Activated gamma-delta T cell treated with Interleukin-2 at 50 U/mL for 16 hours (primary cell): ENCODE results near the gene LRRK2.
"Not testable (repeated sequence)": the region's sequence is repeated elsewhere in the genome, so short reads cannot be mapped to it uniquely, and the experiment has no call there.

Experiments
- DNase-seq: peaks from one replicate; pipeline ENCODE4 v3.0.0-alpha.2; 2020

LRRK2 gene

DNA sequence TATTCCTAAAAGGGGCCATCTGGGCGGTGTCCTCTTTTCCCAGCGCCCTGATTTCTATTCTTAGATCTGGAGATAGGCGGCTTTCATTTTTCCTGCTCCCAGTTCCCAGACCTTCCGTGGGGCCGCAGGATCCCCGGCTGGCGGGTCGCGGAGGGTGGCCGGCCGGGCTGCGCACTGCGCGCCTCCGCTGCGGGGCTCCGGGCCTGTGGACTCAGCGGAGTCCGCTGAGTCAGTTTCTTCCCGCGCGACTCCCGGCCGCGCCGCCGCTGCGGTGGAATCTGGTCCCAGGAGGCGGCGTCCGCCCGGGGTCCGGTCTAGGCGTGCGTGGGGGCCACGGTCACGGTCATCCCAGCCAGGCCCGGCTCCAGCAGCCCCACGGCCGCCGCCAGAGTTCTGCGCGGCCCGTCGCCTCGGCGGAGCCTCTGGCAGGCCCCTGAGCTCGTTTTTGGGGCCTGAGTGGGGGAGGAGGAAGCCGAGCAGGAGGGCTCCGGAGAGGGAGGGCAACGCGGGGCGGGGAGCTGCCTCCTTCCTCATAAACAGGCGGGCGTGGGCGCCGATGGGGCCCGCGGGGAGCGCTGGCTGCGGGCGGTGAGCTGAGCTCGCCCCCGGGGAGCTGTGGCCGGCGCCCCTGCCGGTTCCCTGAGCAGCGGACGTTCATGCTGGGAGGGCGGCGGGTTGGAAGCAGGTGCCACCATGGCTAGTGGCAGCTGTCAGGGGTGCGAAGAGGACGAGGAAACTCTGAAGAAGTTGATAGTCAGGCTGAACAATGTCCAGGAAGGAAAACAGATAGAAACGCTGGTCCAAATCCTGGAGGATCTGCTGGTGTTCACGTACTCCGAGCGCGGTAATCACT is at the start of gene LRRK2:
TSS of gene LRRK2 (plus strand) at position 559 of the 853 bp plus-strand sequence. CDS start at position 694, 135 bp downstream.
- peak; percentile 41 for DNase-seq

DNA sequence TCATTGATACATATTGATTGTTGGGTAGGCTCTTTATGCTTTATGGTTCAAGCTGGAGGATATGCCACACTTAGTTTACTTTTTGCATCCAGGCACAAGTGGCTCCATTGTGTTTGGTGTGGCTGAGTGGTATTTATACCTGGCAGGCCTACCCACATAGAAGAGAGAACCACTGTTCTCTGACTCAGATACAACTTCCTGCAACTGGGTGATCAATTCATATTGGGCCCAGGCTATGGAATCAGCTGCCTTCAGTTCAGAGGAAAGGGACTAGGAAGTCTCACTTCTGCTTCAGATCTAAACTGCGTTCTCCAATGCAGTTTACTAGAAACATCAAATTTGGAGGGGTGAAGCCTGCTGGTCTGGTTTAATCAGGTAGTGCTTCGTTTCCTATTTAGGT is 49.8 kb upstream of the LRRK2 start:
- no peak for DNase-seq

DNA sequence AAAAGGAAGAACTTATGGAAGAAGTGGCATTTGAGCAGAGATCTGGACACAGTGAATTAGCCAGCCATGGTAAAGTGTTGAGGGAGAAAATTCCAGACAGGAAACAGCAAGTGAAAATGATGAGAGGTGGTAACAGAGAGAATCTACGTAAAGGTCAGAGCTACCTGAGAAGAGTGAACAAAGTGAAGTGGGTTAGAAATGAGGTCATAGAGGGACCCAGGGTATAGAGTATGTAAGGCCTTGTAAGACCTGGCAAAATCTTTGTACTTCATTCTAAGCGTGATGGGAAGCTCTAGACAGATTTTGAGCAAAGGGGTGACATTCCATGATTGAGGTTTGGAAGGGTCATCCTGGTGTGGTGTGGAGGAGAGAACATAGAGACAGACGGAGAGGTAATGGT is 49.3 kb upstream of the LRRK2 start:
- no peak for DNase-seq

DNA sequence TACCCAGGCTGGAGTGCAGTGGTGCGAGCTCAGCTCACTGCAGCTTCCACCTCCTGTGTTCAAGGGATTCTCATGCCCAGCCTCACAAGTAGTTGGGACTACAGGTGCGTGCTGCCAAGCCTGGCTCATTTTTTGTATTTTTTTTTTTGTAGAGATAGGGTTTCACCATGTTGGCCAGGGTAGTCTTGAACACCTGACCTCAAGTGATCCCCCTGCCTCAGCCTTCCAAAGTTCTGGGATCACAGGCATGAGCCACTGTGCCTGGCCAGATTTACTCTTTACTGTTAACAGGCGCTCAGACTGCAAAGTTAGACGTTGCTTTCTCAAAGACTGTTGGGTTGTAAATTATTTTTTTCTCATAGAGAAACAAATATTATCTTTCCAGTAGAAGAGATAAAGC is 46.1 kb upstream of the LRRK2 start:
- no peak for DNase-seq

DNA sequence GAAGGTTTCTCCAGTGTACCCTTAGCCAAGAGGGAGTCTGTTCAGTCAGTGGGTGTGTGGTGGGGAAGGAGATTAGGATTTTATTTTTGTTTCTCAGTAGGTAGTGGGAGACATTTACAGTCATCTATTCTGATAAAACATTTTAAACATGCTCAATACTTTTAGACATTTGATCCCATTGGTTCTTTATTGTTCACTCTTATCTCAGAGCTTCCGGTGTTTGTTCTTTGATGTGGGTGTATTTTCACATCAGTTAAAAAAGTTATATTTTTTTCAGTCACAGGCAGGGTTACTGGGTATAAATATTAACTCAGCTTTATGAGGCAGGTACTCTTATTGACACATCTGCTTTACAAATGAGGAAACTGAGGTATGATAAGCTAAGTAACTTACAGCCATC is 43.3 kb upstream of the LRRK2 start:
- no peak for DNase-seq

DNA sequence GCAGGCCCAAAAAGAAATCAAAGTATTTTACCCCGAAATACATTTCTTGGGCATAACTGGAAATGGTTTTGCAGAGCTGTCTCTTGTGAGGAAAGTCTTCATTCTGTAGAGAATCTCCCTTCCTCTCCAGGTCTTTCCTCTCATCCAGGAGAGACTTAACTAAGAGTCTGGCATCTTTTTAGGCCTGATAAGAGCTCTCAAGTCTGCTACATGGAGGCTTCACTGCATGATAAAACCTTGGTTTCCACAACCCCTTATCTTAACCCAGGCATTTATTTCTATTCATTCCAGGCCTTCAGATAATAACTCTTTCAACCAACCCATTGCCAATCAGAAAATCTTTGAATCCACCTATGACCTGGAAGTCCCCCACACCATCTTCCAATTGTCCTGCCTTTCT is 41.1 kb upstream of the LRRK2 start:
- DNase-seq, result no peak

DNA sequence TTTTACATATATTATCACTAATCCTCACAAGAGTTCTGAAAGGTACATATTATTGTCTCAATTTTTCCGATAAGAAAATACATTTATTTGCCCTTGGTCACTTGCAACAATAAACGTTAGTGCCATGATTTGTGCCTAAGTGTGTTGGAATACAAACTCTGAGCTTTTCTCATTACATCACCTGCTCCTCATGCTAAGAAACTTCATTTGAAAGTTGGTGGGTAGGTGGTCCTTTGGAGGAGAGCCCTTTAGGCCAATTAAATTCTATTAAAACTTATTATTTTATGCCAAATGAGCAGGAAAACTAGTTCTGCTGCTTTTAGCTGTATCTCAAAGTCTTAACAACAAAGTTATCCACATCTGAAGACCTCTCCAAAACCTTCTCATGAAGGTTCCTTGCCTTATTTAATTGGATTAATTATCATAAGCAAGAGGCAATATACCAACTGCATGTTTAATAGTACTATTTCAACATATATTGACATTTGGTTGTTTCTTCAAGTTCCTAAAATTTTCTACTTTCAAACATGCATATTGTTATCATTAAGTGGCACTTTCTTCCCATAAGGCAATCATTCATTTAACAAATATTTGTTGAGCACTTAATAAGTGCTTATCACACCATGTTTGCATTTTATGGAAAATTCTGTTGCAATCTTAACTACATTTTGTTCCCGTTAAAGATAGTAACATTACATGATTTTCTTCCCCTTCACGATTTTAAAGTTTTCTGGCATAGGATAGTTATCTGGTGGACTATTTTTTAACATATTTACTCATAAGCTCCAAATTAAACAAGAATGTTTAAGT is 40.1 kb upstream of the LRRK2 start:
- DNase-seq, result no peak

DNA sequence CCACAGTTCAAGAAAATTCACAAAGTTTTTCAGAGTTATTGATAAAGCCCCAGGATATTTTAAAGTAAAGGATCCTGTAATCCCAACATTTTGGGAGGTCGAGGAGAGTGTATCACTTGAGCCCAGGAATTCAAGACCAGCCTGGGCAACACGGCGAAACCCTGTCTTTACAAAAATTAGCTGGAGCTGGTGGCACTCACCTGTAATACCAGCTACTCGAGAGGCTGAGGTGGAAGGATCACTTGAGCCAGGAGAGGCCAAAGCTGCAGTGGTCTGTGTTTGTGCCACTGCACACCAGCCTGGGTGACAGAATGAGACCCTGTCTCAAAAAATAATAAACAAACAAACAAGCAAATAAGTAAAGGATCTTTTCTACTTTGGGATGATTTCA is 39.5 kb upstream of the LRRK2 start:
- DNase-seq, result no peak

DNA sequence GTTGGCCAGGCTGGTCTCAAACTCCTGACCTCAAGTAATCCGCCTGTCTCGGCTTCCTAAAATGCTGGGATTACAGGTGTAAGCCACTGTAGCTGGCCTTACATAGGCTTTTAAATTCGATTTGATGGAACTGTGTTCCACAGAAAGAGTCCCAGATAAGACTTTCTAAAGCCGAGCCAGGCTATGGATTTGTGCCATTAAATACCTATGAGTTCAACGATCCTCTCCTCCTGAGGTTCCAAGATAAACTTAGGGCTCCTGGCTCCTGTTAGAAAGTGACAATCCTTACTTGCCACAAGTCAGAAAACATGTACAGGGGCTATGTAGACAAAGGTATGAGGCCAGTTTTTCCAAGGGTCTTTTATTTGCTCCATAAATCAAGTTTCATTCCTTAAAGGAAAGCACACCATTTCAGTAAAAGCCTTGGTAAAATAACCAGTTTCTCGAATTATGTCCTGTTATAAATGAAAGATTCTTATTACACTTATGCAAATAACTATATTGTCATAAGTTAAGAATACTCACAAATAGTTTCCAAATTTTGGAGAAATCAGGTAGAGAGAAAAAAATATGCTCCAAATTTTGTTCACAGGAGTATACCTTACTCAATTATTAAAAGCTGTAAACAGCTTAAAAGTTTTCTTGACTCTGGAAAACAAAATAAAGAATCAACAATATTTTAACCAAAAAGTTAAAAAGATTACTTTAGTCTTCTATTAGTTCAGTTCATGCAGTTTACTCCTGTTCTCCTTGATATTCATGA is 36.1 kb upstream of the LRRK2 start:
- no peak for DNase-seq

DNA sequence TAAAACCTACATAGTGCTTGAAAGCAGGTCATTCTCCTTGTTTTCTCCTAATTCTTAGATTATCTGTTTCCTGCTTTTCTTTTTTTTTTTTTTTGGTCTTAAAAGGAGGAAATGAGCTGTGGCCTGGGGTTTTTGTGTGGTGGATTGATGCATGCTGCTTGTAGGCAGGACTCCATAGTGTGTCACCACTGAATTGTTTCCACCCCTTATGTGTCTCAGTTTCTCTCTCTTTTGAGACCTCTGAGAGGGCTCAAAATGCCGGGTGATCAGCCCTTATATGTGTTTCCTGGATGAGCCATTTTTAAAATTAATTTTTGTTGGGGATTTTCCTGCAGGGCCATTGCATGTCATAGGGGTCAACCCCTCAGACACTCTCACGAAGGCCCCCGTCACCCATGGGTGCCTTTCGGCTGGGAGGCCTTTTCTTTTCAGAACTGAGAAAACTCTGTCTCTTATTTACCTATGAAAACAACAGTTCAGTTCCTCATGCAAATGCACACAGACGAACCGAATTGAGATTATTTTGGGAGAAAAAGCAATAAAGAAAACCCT is 32.0 kb upstream of the LRRK2 start:
- no peak for DNase-seq

DNA sequence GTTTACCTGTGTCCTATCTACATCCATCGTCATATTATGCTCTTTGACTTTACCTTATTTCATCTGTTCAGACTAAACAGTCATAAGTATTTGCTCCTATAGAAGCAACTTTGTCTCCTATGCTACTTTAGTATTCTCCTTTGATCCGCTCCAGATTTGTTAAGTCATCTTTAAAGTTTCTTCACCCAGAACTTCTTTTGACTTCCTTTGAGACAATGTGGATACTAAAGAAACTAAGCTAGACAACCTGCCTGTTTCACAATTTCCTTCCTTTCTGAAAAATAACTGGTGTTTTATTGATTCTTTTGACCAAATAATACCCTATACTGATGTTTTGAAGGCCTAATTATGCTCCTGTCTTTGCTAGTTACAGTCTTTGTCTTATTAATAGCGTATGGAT is 30.0 kb upstream of the LRRK2 start:
- DNase-seq, result no peak

DNA sequence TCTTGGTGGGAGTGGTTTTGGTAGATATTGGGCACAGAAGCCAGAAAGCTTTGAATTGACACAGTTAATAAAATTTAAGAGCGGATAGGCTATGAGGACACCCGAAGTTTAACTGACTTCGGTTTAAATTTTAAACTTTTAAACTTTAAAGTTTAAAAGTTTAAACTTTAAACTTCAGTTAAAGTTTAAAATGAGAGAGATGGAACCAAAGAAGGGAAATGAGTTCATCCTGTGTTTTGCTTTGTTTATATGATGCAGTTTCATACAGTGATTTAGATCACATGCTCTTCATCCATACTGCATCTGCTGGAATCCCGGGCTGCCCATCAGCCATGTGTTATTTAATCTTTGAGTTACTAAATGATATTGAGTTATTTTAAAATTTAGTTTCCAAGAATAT is 27.2 kb upstream of the LRRK2 start:
- DNase-seq, result no peak

DNA sequence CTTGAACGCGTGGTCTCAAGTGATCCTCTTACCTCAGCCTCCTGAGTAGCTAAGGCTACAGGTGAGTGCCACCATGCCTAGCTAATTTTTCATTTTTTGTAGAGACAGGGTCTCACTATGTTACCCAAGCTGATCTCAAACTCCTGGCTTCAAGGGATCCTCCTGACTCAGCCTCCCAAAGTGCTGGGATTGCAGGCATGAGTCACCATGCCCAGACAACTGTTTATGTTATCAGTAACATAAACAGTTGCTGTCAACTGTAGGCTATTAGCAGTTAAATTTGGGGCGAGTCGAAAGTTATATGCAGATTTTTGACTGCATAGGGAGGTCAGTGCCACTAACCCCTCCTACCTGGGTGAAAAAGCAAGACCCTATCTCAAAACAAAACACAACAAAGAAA is 26.2 kb upstream of the LRRK2 start:
- no peak for DNase-seq

DNA sequence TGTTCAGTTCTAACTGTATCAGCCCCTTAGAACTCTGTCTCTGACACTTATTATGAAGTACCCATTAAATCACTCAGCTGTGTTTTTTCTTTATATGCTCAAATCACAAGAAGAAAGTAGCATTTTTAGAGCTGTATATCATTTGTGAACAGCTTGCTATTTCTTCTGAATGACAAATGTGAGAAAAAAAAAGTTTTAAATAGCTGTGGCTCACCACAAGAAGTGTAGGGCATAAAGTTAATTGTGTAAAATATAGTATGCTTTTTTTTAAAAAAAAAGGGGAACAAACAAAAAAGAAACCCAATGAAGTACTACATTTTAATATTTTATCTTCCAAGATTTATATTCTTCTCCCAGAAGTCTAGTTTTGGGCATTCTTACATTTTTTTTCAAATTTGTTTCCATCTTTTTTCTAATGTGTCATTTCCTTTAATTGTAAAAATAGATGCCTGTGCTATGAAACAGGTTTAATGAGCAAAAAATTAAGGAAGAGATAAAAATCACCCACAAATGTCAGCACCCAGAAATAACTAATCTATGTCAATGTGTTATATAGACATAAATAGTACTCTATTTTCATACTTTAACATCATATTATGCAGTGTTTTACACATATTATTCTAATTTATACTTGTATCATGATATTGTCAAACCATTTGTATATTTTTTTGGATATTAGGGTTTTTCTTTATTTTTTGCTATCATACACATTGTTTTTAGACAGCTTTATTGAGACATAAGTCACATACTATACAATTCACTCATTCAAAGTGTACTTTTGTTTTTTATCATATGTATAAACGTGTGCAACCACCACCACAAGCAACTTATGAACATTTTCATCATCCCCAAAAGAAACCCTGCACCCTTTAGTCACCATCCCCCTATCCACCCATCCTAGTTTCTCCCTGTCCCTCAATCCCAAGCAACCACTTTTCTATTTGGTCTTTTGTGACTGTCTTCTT is 22.4 kb upstream of the LRRK2 start:
- DNase-seq, result no peak

DNA sequence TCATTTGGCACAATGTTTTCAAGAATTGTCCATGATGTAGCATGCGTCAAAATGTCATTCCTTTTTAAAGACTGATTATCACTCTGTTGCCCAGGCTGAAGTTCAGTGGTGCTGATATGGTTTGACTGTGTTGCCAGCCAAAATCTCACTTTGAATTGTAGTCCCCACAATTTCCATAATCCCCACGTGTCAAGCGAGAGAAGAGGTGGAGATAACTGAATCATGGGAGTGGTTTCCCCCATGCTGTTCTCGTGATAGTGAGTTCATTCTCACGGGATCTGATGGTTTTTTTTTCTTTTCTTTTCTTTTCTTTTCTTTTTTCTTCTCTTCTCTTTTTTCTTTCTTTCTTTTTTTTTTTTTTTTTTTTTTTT is 21.8 kb upstream of the LRRK2 start:
- DNase-seq, result no peak

DNA sequence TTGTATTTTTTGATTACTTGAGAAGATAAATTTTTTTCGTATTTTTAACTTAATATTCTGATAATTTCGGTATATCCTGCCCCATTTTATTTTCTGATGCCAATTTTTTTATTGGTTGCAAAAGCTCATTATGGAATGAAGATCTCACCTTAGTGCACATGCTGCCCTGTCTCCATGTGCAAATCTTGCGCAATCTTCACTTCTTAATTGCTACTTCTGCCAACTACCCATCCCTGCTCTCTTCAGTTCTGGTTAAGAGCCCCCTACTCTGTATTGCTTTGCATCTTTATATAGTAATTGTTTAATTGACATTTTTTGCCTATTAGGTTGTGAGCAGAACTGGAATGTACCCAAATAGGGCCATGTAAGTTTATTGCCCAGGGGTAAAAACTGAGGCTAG is 20.5 kb upstream of the LRRK2 start:
- DNase-seq, result no peak

DNA sequence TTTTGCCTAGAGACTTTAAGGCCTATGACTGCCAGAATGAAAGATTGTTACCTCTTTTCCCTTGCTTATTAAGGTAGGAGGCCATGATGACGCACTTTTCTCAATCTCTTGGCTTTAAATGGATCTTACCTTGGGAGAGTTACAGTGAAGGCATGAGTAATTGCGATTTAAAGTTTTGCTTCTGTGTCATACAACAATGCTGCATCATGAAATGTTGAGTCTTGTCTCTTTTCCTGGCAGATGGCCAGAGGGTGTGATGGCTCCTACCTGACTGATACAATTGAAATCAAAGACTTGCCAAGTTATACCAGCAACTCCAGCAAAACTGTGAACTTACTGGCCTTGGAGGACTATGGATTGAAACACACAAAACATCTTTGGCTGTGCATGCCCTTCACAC is 17.2 kb upstream of the LRRK2 start:
- no peak for DNase-seq

DNA sequence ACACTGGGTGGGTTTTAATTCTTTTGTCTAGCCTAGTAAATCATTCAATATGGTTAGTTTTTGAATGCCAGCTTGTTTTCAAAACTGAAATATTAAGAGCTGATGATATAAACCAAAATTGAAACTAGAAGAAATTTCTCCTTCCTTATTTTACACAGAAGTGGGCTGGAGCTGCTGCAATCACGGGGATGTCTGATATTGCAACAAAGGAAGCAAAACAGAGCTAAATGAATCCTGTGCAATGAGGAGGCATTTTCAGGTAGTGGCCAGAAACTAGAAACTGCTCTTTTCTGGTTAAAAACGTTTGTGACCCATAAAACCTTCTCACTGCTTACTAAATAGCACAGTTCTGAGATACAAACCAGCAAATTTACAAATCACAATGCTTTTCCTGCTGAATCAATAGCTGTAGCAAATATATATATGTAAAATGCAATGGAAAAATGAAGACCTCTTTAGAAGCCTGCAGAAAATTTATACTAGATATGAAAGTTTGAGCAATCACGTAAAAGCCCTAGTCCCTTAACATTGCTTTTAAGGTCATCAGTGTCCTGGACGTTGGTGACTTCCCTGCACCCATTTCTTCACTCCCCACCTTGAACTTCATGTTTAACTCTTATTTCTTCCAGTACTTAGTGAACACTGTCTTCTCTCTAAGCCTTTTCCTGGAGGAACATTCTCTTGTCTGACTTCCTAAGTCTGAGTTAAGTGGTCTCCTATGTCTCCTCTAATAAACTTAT is 15.9 kb upstream of the LRRK2 start:
- DNase-seq, result no peak

DNA sequence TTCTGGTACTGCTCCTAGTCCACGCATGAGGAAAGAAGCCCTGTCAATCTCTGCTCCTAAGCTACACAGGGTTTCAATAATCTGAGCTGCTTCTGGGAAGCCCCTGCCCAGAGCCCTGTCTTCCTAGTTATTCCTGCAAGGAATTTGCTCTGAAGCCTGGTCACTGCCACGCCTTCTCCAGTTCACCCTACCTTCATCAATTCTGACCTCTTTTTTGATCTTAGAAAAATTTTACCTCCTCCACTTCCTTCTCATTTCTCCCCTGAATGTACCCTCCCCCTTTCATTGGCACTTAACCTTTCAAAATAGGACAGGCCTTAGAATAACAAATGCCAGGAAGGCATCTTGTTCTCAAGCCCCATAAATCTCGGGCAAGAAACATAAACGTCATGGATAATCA is 14.9 kb upstream of the LRRK2 start:
- DNase-seq, result no peak

DNA sequence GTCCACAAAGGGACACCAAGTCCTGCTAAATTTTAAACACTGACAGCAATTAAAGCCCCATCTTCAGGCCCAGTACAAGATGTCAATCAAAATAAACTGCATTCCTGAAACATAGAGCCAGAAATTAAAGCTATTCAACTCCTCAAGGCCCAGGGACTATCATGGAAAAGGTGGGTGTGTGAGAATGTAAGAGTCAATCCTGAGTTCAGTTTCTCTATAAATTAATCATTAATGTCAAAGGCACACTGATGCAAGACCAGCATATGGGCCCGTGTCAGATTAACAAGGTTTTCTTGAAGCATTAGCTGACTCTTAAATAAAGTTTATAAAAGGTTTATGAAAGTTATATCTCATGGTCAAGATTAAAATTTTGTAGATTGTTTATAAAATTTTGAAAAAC is 13.6 kb upstream of the LRRK2 start:
- not testable (repeated sequence) for DNase-seq

DNA sequence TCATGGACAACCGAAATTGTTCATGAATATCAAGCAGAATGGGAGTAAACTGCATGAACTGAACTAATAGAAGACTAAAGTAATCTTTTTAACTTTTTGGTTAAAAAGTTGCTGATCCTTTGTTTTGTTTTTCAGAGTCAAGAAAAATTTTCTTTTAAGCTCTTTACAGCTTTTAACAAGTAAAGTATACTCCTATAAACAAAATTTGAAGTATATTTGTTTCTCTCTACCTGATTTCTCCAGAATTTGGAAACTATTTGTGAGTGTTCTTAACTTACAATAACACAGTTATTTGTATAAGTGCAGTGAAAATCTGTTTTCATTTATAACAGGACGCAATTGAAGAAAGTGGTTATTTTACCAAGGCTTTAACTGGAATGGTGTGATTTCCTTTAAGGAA is 12.2 kb upstream of the LRRK2 start:
- DNase-seq, result no peak
